SU-DHL-6 (cell line): ENCODE measurements around the gene KLHDC9.

Experiments used
- H2AFZ ChIP-seq: fragments of 200-600 bp; sonication (generic); 2 replicates; pipeline ENCODE4 v1.6.1; 2014; ENCODE audit warnings: low read depth, mild to moderate bottlenecking, moderate library complexity, mixed read lengths, antibody characterized with exemption, low read length; ENCODE audit not compliant: severe bottlenecking
- H3F3A ChIP-seq: fragments of 200-600 bp; shearing (Covaris generic); 2 replicates; pipeline ENCODE4 v1.6.0; 2016; ENCODE audit warnings: antibody characterized with exemption, mild to moderate bottlenecking; ENCODE audit not compliant: insufficient read depth
- H3K27ac ChIP-seq: fragments of 200-600 bp; sonication (generic); 2 replicates; pipeline ENCODE4 v1.5.1; 2016; ENCODE audit warnings: low read depth, mild to moderate bottlenecking, low read length, moderate library complexity, mixed read lengths
- H3K27me3 ChIP-seq: fragments of 200-600 bp; sonication (generic), shearing (Covaris generic); 2 replicates; pipeline ENCODE4 v1.6.0; 2014; ENCODE audit warnings: mild to moderate bottlenecking, low read length
- H3K36me3 ChIP-seq: fragments of 200-600 bp; sonication (generic); 2 replicates; pipeline ENCODE4 v1.6.1; 2014; ENCODE audit warnings: mild to moderate bottlenecking, low read length, mixed read lengths
- H3K4me2 ChIP-seq: fragments of 300-600, 200-600 bp; shearing (Covaris generic), sonication (generic); 2 replicates; pipeline ENCODE4 v1.6.0; 2014; ENCODE audit warnings: low read length, low read depth, mild to moderate bottlenecking; ENCODE audit not compliant: poor library complexity, severe bottlenecking
- H3K4me3 ChIP-seq: fragments of 200-600 bp; sonication (generic); 2 replicates; pipeline ENCODE4 v1.5.1; 2014; ENCODE audit warnings: antibody characterized with exemption, low read length, mild to moderate bottlenecking, mixed read lengths; ENCODE audit not compliant: insufficient read depth, poor library complexity, severe bottlenecking
- H3K79me2 ChIP-seq: fragments of 200-600 bp; sonication (generic); 2 replicates; pipeline ENCODE4 v1.6.1; 2014; ENCODE audit warnings: mild to moderate bottlenecking, low read length, moderate library complexity; ENCODE audit not compliant: insufficient read depth
- H3K9ac ChIP-seq: fragments of 200-600 bp; sonication (generic); 2 replicates; pipeline ENCODE4 v1.7.0; 2014; ENCODE audit warnings: mild to moderate bottlenecking, low read length
- H3K9me2 ChIP-seq: fragments of 200-600 bp; sonication (generic); replicated peaks from 2 replicates; pipeline ENCODE4 v1.6.1; 2014; ENCODE audit warnings: low read length; ENCODE audit not compliant: insufficient read depth
- H3K9me3 ChIP-seq: fragments of 200-600 bp; sonication (generic); 2 replicates; pipeline ENCODE4 v1.6.1; 2014; ENCODE audit warnings: low read length, mixed read lengths; ENCODE audit not compliant: insufficient read depth
- H4K20me1 ChIP-seq: fragments of 200-600 bp; sonication (generic); 2 replicates; pipeline ENCODE4 v1.6.1; 2014; ENCODE audit warnings: low read depth, mild to moderate bottlenecking, antibody characterized with exemption, low read length, moderate library complexity, mixed read lengths
- CTCF ChIP-seq: fragments of 200-600 bp; sonication (generic); IDR thresholded peaks from one replicate; pipeline ENCODE4 v1.5.1; 2017; ENCODE audit warnings: antibody characterized with exemption, mild to moderate bottlenecking, low read length, moderate library complexity; ENCODE audit not compliant: insufficient read depth, poor library complexity, severe bottlenecking
- EZH2phosphoT487 ChIP-seq: fragments of 200-600 bp; sonication (generic), shearing (Covaris generic); conservative IDR thresholded peaks from 2 replicates; pipeline ENCODE4 v1.6.1; 2018; ENCODE audit warnings: mild to moderate bottlenecking, antibody characterized with exemption, low read length, moderate library complexity, mixed read lengths

The KLHDC9 gene

GRCh38 chr1:161098210-161099068, at the start of gene KLHDC9:
KLHDC9 (plus strand) TSS chr1:161098361; CDS start chr1:161098536, 175 bp downstream.
- H3K27ac ChIP-seq = no peak within 1 kb of the TSS
- H3K79me2 ChIP-seq = no peaks in the 10 kb centered on the region; the same call in 1 of the 2 replicates
- H3K4me2 ChIP-seq = peak within 1 kb of the TSS; percentile 36

GRCh38 chr1:161048949-161049722, 49.0 kb upstream of the KLHDC9 start:
- Histone ChIP-seq H3K79me2 (peaks cover 8% of the 10 kb centered on the region), H3K27ac (no peak overlapping the region), H3K9ac (no peak overlapping the region), H3K4me2 (no peak overlapping the region), H3K9me2 (no peaks in the 10 kb centered on the region), H3K27me3 (no peaks in the 10 kb centered on the region), H3F3A (peaks cover 32% of the 10 kb centered on the region), H3K4me3 (no peak overlapping the region), H2AFZ (no peak overlapping the region), H3K36me3 (no peaks in the 10 kb centered on the region; the same call in 1 of the 2 replicates), H3K9me3 (no peaks in the 10 kb centered on the region), H4K20me1 (no peaks in the 10 kb centered on the region)
- TF ChIP-seq EZH2phosphoT487 (no peak), CTCF (no peak)

More at GRCh38 chr1:161098210-161099068, at the start of gene KLHDC9:
- TF ChIP-seq CTCF (no peak), EZH2phosphoT487 (no peak)
- Histone ChIP-seq H3F3A (no peaks in the 10 kb centered on the region), H3K4me3 (no peak within 1 kb of the TSS), H3K27me3 (no peaks in the 10 kb centered on the region), H3K9me2 (no peaks in the 10 kb centered on the region), H4K20me1 (no peaks in the 10 kb centered on the region), H3K9me3 (no peaks in the 10 kb centered on the region), H3K36me3 (0 out of 2 replicates have a peak, but pooled peaks cover 3% of the 10 kb centered on the region), H3K9ac (no peak within 1 kb of the TSS), H2AFZ (no peak within 1 kb of the TSS)

GRCh38 chr1:161051219-161051618, 46.9 kb upstream of the KLHDC9 start:
- Histone ChIP-seq H4K20me1 (no peaks in the 10 kb centered on the region), H3K36me3 (no peaks in the 10 kb centered on the region; the same call in 1 of the 2 replicates), H3K4me2 (no peak overlapping the region), H3K9me2 (no peaks in the 10 kb centered on the region), H3K27ac (no peak overlapping the region), H3K4me3 (no peak overlapping the region), H3K79me2 (no peaks in the 10 kb centered on the region), H3F3A (peaks cover 21% of the 10 kb centered on the region), H3K27me3 (no peaks in the 10 kb centered on the region), H2AFZ (no peak overlapping the region), H3K9me3 (no peaks in the 10 kb centered on the region), H3K9ac (no peak overlapping the region)
- TF ChIP-seq CTCF (no peak), EZH2phosphoT487 (no peak)
